Lower leg skin (tissue), 4 donors: ENCODE results near the gene CCDC92. TPM values are rescaled to one million over a fixed set of nuclear protein-coding genes. Genes with fewer than 3 reads are reported as not detected.

ENCODE experiments used
- DNase-seq, 2 donors: peaks; one replicate each; pipeline ENCODE4 v3.0.0-alpha.2; 2019; ENCODE audit warnings: low spot score in 2 of 2
- H3K4me3 ChIP-seq: fragments of 200-600 bp; sonication (generic); 2 replicates; pipeline ENCODE4 v1.5.1; 2017; ENCODE audit warnings: mild to moderate bottlenecking, low read depth; ENCODE audit not compliant: poor library complexity, severe bottlenecking
- CTCF ChIP-seq, 3 donors: fragments of 450-650 bp; IDR thresholded peaks; one replicate each; pipeline ENCODE4 v1.5.1; 2016; ENCODE audit warnings: antibody characterized with exemption in 3 of 3, mild to moderate bottlenecking in 3 of 3, moderate library complexity in 2 of 3
- POLR2A ChIP-seq, 2 donors: fragments of 450-650 bp; IDR thresholded peaks; one replicate each; pipeline ENCODE4 v1.6.1; 2016 to 2017; ENCODE audit warnings: antibody characterized with exemption in 2 of 2, mild to moderate bottlenecking in 1 of 2, moderate library complexity in 1 of 2
- WGBS, 2 donors: methylation state at CpG; one replicate each; pipeline ENCODE4 v1.1.5; 2018; 5-methylcytosine and 5-hydroxymethylcytosine counted together
- intact Hi-C: fragments of 100-400 bp; cut with DNase I; formaldehyde crosslinking; loops from one replicate; pipeline ENCODE4 v1.15.0; 2023; ENCODE audit warnings: low total_unique reads
- total RNA-seq, 4 donors: library from RNA; depleted of rRNA; stranded (reverse); fragments of >200 nt; gene quantifications; one replicate each; pipeline ENCODE4 v1.1.0, GENCODE V29; 2016

CCDC92 gene
- total RNA-seq, 4 donors from 2014 or later, result 6.7 to 11.9 (median 10.1) TPM

- no peak for DNase-seq
- TF ChIP-seq CTCF (IDR thresholded peaks at IDR 0.05) (no peak), POLR2A (IDR thresholded peaks at IDR 0.05) (no peak)
- WGBS, 2 donors, result 85 to 92% methylated on average over 6 of the region's 6 CpGs
- intact Hi-C loops, result no loop called here
- no peak overlapping the region for H3K4me3 ChIP-seq
Observed at GRCh38 chr12:123996581-123996980, 23.9 kb upstream of the CCDC92 start.

- intact Hi-C loops, result no loop called here
- no peak for TF ChIP-seq CTCF (IDR thresholded peaks at IDR 0.05)
- DNase-seq, result no peak
- no peak overlapping the region for H3K4me3 ChIP-seq
- 65 to 69% methylated on average over 7 of the region's 7 CpGs for WGBS, 2 donors
Observed at GRCh38 chr12:123995023-123995748, 22.6 kb upstream of the CCDC92 start.

GRCh38 chr12:123992118-123992825 is 19.6 kb upstream of the CCDC92 start:
- TF ChIP-seq POLR2A (IDR thresholded peaks at IDR 0.05) (no peak), CTCF (IDR thresholded peaks at IDR 0.05) (no peak)
- WGBS, 2 donors, result 67 to 73% methylated on average over 8 of the region's 8 CpGs
- no peak overlapping the region for H3K4me3 ChIP-seq
- no peak for DNase-seq
- intact Hi-C loops, result no loop called here

- H3K4me3 ChIP-seq, result no peak overlapping the region
- intact Hi-C loops, result no loop called here
Observed at GRCh38 chr12:123991372-123991951, 18.8 kb upstream of the CCDC92 start.

GRCh38 chr12:123990511-123990910 is 17.9 kb upstream of the CCDC92 start:
- no peak for TF ChIP-seq CTCF (IDR thresholded peaks at IDR 0.05)
- TF ChIP-seq POLR2A (IDR thresholded peaks at IDR 0.05), result no peak
- intact Hi-C loops, result no loop called here
- no peak overlapping the region for H3K4me3 ChIP-seq
- 76 to 83% methylated on average over 4 of the region's 4 CpGs for WGBS, 2 donors
- DNase-seq, result no peak

More at GRCh38 chr12:123991372-123991951, 18.8 kb upstream of the CCDC92 start:
- no peak for TF ChIP-seq CTCF (IDR thresholded peaks at IDR 0.05)
- no peak for TF ChIP-seq POLR2A (IDR thresholded peaks at IDR 0.05)
- DNase-seq, result no peak
- 48 to 49% methylated on average over 2 of the region's 2 CpGs for WGBS, 2 donors
